Neural progenitor cell (in vitro differentiated cells): ENCODE results near the gene ADCK1. TPM values are rescaled to one million over a fixed set of nuclear protein-coding genes. Genes with fewer than 3 reads are reported as not detected.

Experiments used
- DNase-seq: peaks from one replicate; pipeline ENCODE4 v3.0.0-alpha.2; 2016; ENCODE audit warnings: low spot score
- H2AFZ ChIP-seq: fragments of 200-600 bp; sonication (generic); replicated peaks from 2 replicates; pipeline ENCODE4 v1.6.1; 2016; ENCODE audit warnings: antibody characterized with exemption
- H3F3A ChIP-seq: fragments of 200-600 bp; sonication (generic); 2 replicates; pipeline ENCODE4 v1.6.1; 2016; ENCODE audit warnings: antibody characterized with exemption, low read depth
- H3K27ac ChIP-seq: fragments of 200-600 bp; sonication (generic); 2 replicates; pipeline ENCODE4 v1.5.1; 2016; ENCODE audit warnings: mild to moderate bottlenecking
- H3K27me3 ChIP-seq: fragments of 200-600 bp; sonication (generic); 2 replicates; pipeline ENCODE4 v1.6.1; 2016; ENCODE audit warnings: mild to moderate bottlenecking, moderate library complexity
- H3K36me3 ChIP-seq: fragments of 200-600 bp; sonication (generic); 2 replicates; pipeline ENCODE4 v1.5.1; 2016
- H3K4me1 ChIP-seq: fragments of 200-600 bp; sonication (generic); 2 replicates; pipeline ENCODE4 v1.6.1; 2016; ENCODE audit warnings: mixed run types
- H3K4me2 ChIP-seq: fragments of 200-600 bp; sonication (generic); 2 replicates; pipeline ENCODE4 v1.6.1; 2016
- H3K4me3 ChIP-seq: fragments of 200-600 bp; sonication (generic); 2 replicates; pipeline ENCODE4 v1.5.1; 2016
- H3K79me2 ChIP-seq: fragments of 200-600 bp; sonication (generic); 2 replicates; pipeline ENCODE4 v1.6.1; 2016; ENCODE audit warnings: low read depth
- H3K9ac ChIP-seq: fragments of 200-600 bp; sonication (generic); 2 replicates; pipeline ENCODE4 v1.6.1; 2016
- H3K9me3 ChIP-seq: fragments of 200-600 bp; sonication (generic); 2 replicates; pipeline ENCODE4 v1.5.1; 2016; ENCODE audit warnings: low read depth
- H4K20me1 ChIP-seq: fragments of 200-600 bp; sonication (generic); 2 replicates; pipeline ENCODE4 v1.6.1; 2016; ENCODE audit warnings: low read depth
- H3K27ac Mint-ChIP-seq: 3 replicates; pipeline ENCODE4 v1.8.0; 2021; ENCODE audit warnings: mixed read lengths
- H3K27me3 Mint-ChIP-seq: 2 replicates; pipeline ENCODE4 v1.8.0; 2022; ENCODE audit warnings: low read depth, mild to moderate bottlenecking, inconsistent platforms, moderate library complexity, mixed read lengths; ENCODE audit not compliant: insufficient read depth
- H3K36me3 Mint-ChIP-seq: 3 replicates; pipeline ENCODE4 v1.8.0; 2021; ENCODE audit warnings: mixed read lengths
- H3K4me1 Mint-ChIP-seq: 3 replicates; pipeline ENCODE4 v1.8.0; 2021; ENCODE audit warnings: mixed read lengths
- H3K4me3 Mint-ChIP-seq: 3 replicates; pipeline ENCODE4 v1.8.0; 2021; ENCODE audit warnings: mild to moderate bottlenecking, moderate library complexity, mixed read lengths
- H3K9me3 Mint-ChIP-seq: 3 replicates; pipeline ENCODE4 v1.8.0; 2020; ENCODE audit warnings: mixed read lengths
- CTCF ChIP-seq: fragments of 200-600 bp; sonication (generic); IDR thresholded peaks from 2 replicates; pipeline ENCODE4 v1.5.1; 2017; ENCODE audit warnings: antibody characterized with exemption, mild to moderate bottlenecking
- EZH2 ChIP-seq: fragments of 200-600 bp; sonication (generic); IDR thresholded peaks from 2 replicates; pipeline ENCODE4 v1.6.1; 2017; ENCODE audit warnings: antibody characterized with exemption, mild to moderate bottlenecking, moderate library complexity
- EZH2phosphoT487 ChIP-seq: fragments of 200-600 bp; sonication (generic); IDR thresholded peaks from 2 replicates; pipeline ENCODE4 v1.6.1; 2017; ENCODE audit warnings: antibody characterized with exemption
- total RNA-seq: library from RNA; depleted of rRNA; stranded (reverse); fragments of >200 nt; gene quantifications from 2 replicates; pipeline ENCODE4 v1.2.3, GENCODE V29; 2015; ENCODE audit warnings: low replicate concordance

ADCK1 gene
- total RNA-seq, 1 donor from 2014 or later, result 1.6 TPM

DNA sequence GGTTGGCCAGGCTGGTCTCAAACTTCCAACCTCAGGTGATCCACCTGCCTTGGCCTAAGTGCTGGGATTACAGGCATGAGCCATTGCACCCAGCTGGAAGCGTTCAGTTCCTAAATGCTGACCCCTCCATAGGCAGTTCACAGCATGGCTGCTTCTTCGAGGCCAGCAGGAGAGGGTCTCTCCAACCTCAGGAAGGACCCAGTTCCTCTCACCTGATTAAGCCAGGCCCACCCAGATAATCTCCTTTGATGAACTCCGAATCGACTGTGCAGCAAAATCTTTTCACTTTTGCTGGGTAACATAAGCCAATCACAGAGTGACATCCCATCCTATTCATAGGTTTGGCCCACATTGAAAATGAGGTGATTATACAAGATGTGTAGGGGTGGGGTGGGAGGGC, 165.1 kb downstream of the ADCK1 start:
- Histone ChIP-seq H3K79me2 (no peaks in the 10 kb centered on the region), H2AFZ (no peak overlapping the region), H4K20me1 (no peaks in the 10 kb centered on the region), H3K9me3 (no peaks in the 10 kb centered on the region), H3K4me1 (peaks cover 6% of the 10 kb centered on the region), H3K36me3 (no peaks in the 10 kb centered on the region), H3K27ac (no peak overlapping the region), H3K4me2 (no peak overlapping the region), H3K27me3 (peaks cover 24% of the 10 kb centered on the region), H3K4me3 (no peak overlapping the region), H3F3A (no peaks in the 10 kb centered on the region), H3K9ac (no peak overlapping the region)
- H3K4me3 Mint-ChIP-seq, result no peak overlapping the region
- TF ChIP-seq EZH2 (no peak), EZH2phosphoT487 (no peak), CTCF (no peak)
- no peak for DNase-seq
- peaks cover 2% of the 10 kb centered on the region for H3K4me1 Mint-ChIP-seq
- H3K9me3 Mint-ChIP-seq, result no peaks in the 10 kb centered on the region
- no peak overlapping the region for H3K27ac Mint-ChIP-seq
- peaks cover 19% of the 10 kb centered on the region for H3K27me3 Mint-ChIP-seq
- no peaks in the 10 kb centered on the region for H3K36me3 Mint-ChIP-seq

DNA sequence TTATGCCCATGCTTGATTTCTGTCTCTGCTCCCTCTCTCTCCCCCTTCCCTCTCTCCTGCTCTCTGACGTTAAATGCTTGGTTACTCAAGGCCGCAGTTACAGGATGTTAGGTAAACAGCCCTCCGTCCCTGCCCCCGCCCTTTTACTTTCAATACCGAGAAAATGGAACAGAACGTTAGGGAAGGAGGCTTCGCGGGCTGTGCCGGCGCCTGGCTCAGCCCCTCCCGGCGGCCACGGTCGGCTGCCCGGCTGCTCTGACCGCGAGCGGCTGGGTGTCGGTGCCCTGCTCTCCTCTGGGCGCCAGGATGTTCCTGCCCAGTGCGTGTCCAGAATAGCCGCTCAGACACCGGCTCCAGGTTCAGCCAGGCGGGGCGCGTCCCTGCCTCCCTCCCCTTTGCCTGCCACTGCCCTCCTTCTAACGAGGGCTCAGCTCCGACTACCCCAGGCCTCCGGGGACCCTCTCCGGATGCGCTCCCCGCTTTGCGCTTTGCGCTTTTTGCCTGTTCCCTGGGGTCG, 166.1 kb downstream of the ADCK1 start:
- peaks cover 2% of the 10 kb centered on the region for H3K4me1 Mint-ChIP-seq
- H3K4me2 ChIP-seq, result peak overlapping the region; percentile 73
- no peak overlapping the region for H3K9ac ChIP-seq
- no peak overlapping the region for H3K27ac Mint-ChIP-seq
- no peaks in the 10 kb centered on the region for H3K36me3 Mint-ChIP-seq
- H3K4me3 Mint-ChIP-seq, result peak overlapping the region; percentile 77
- H3K27me3 Mint-ChIP-seq, result peaks cover 19% of the 10 kb centered on the region
- H3K4me3 ChIP-seq, result peak overlapping the region; percentile 40
- H3K4me1 ChIP-seq, result peaks cover 6% of the 10 kb centered on the region
- DNase-seq, result peak; percentile 23
- no peaks in the 10 kb centered on the region for H3K9me3 ChIP-seq
- TF ChIP-seq EZH2phosphoT487 (peak; percentile 32), EZH2 (no peak), CTCF (no peak)
- H3K27ac ChIP-seq, result no peak overlapping the region
- no peaks in the 10 kb centered on the region for H3K9me3 Mint-ChIP-seq
- no peaks in the 10 kb centered on the region for H3K79me2 ChIP-seq
- peaks cover 24% of the 10 kb centered on the region for H3K27me3 ChIP-seq
- H3K36me3 ChIP-seq, result no peaks in the 10 kb centered on the region
- H4K20me1 ChIP-seq, result no peaks in the 10 kb centered on the region
- no peaks in the 10 kb centered on the region for H3F3A ChIP-seq
- peak overlapping the region; percentile 69 for H2AFZ ChIP-seq

DNA sequence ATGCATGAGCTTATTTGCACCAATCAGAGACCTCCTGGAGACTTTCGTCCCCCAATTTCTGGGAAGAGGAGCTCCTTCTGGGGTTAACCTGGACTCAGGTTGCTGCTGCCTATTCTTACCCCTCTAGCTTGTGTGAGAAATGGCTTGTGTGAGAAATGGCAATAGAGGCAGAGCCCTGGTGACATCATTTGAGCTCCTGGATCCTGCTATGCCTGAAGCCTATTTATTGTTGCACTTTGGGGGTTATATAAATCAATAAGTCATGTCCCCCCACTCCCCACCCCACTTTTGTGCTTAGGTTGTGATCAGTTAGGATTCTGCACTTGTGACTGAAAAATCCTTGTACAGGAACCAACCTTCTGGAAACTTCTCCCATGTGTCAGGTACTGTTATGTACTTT, 167.2 kb downstream of the ADCK1 start:
- Mint-ChIP-seq H3K4me1 (peaks cover 2% of the 10 kb centered on the region), H3K4me3 (no peak overlapping the region)
- no peak overlapping the region for H3K9ac ChIP-seq

More for the DNA sequence above, 167.2 kb downstream of the ADCK1 start:
- H3K36me3 Mint-ChIP-seq, result no peaks in the 10 kb centered on the region
- Histone ChIP-seq H3F3A (no peaks in the 10 kb centered on the region), H3K9me3 (no peaks in the 10 kb centered on the region), H3K4me2 (no peak overlapping the region), H4K20me1 (no peaks in the 10 kb centered on the region), H3K4me3 (no peak overlapping the region), H3K4me1 (peaks cover 6% of the 10 kb centered on the region), H3K27ac (no peak overlapping the region), H2AFZ (no peak overlapping the region), H3K36me3 (no peaks in the 10 kb centered on the region), H3K79me2 (no peaks in the 10 kb centered on the region), H3K27me3 (peaks cover 24% of the 10 kb centered on the region)
- no peak for DNase-seq
- no peak overlapping the region for H3K27ac Mint-ChIP-seq
- TF ChIP-seq CTCF, result no peak
- no peak for TF ChIP-seq EZH2phosphoT487
- TF ChIP-seq EZH2, result no peak
- no peaks in the 10 kb centered on the region for H3K9me3 Mint-ChIP-seq
- H3K27me3 Mint-ChIP-seq, result peaks cover 16% of the 10 kb centered on the region
